GM12878 (cell line): ENCODE measurements around the gene FAS.

ENCODE experiments used
- ATF3 ChIP-seq: IDR thresholded peaks from 2 replicates; pipeline ENCODE4 v1.6.1; 2011; ENCODE audit warnings: low read depth, mild to moderate bottlenecking, low read length, moderate library complexity, borderline replicate concordance; ENCODE audit errors: extremely low read depth
- BHLHE40 ChIP-seq, 2 experiments: fragments of 450-650 bp in 1 of 2; IDR thresholded peaks; 2 replicates each; pipeline ENCODE4 v1.6.1; 2011 to 2017; ENCODE audit warnings: low read depth in 2 of 2, borderline replicate concordance in 1 of 2, improper control_type of control experiment in 1 of 2, low read length in 1 of 2, mild to moderate bottlenecking in 1 of 2
- CREB1 ChIP-seq: IDR thresholded peaks from 2 replicates; pipeline ENCODE4 v1.6.1; 2012; ENCODE audit warnings: low read depth, mild to moderate bottlenecking, inconsistent platforms
- EED ChIP-seq: sonication (generic); IDR thresholded peaks from 2 replicates; pipeline ENCODE4 v1.6.1; 2016; ENCODE audit warnings: antibody characterized with exemption, low read depth
- NFIC ChIP-seq: IDR thresholded peaks from 2 replicates; pipeline ENCODE4 v1.6.1; 2012; ENCODE audit warnings: low read depth, mild to moderate bottlenecking, inconsistent platforms, low read length, moderate library complexity
- NKRF ChIP-seq: fragments of 450-650 bp; conservative IDR thresholded peaks from 2 replicates; pipeline ENCODE4 v1.6.1; 2017; ENCODE audit warnings: mild to moderate bottlenecking, moderate library complexity
- PAX8 ChIP-seq: fragments of 450-650 bp; IDR thresholded peaks from 2 replicates; pipeline ENCODE4 v1.6.1; 2017; ENCODE audit warnings: mild to moderate bottlenecking, moderate library complexity
- RFX5 ChIP-seq: IDR thresholded peaks from 2 replicates; pipeline ENCODE4 v1.6.1; 2011; ENCODE audit warnings: low read depth, low read length, improper control_type of control experiment
- SMC3 ChIP-seq: IDR thresholded peaks from 2 replicates; pipeline ENCODE4 v1.6.1; 2011; ENCODE audit warnings: low read length, improper control_type of control experiment, borderline replicate concordance
- SRF ChIP-seq, 2 experiments: IDR thresholded peaks; 2 replicates each; pipeline ENCODE4 v1.6.1; 2011; ENCODE audit warnings: low read depth in 2 of 2, low read length in 2 of 2, mild to moderate bottlenecking in 1 of 2, moderate library complexity in 1 of 2
- TAF1 ChIP-seq: IDR thresholded peaks from 2 replicates; pipeline ENCODE4 v1.6.1; 2011; ENCODE audit warnings: mild to moderate bottlenecking, low read depth, low read length, borderline replicate concordance
- USF2 ChIP-seq: IDR thresholded peaks from 2 replicates; pipeline ENCODE4 v1.6.1; 2011; ENCODE audit warnings: low read depth, low read length, improper control_type of control experiment, borderline replicate concordance

GRCh38 chr10:88941026-88941425 is 49.6 kb upstream of the FAS start:
- TF ChIP-seq SRF (IDR thresholded peaks at IDR 0.05; ENCODE audit: low read depth in 2 of 2, low read length in 2 of 2) (no peak), NKRF (no peak), USF2 (no peak), SMC3 (no peak), BHLHE40 (IDR thresholded peaks at IDR 0.05; ENCODE audit: borderline replicate concordance in 1 of 2, low read depth in 2 of 2, low read length in 1 of 2) (no peak), TAF1 (no peak), EED (no peak), RFX5 (no peak), CREB1 (no peak), ATF3 (no peak), NFIC (no peak), PAX8 (no peak)
